GM12865 (cell line): ENCODE measurements around the gene AHSG.

Source experiments
- DNase-seq: peaks from one replicate; pipeline ENCODE4 v3.0.0; 2010; ENCODE audit warnings: low read depth
- H3K4me3 ChIP-seq: 2 replicates; pipeline ENCODE4 v1.5.1; 2011; ENCODE audit warnings: mild to moderate bottlenecking, low read depth, low read length, control low read depth
- CTCF ChIP-seq: IDR thresholded peaks from 2 replicates; pipeline ENCODE4 v1.5.1; 2011; ENCODE audit warnings: low read length, control low read depth, low read depth, inconsistent platforms; ENCODE audit not compliant: insufficient read depth; ENCODE audit errors: missing control alignments

AHSG gene

DNA sequence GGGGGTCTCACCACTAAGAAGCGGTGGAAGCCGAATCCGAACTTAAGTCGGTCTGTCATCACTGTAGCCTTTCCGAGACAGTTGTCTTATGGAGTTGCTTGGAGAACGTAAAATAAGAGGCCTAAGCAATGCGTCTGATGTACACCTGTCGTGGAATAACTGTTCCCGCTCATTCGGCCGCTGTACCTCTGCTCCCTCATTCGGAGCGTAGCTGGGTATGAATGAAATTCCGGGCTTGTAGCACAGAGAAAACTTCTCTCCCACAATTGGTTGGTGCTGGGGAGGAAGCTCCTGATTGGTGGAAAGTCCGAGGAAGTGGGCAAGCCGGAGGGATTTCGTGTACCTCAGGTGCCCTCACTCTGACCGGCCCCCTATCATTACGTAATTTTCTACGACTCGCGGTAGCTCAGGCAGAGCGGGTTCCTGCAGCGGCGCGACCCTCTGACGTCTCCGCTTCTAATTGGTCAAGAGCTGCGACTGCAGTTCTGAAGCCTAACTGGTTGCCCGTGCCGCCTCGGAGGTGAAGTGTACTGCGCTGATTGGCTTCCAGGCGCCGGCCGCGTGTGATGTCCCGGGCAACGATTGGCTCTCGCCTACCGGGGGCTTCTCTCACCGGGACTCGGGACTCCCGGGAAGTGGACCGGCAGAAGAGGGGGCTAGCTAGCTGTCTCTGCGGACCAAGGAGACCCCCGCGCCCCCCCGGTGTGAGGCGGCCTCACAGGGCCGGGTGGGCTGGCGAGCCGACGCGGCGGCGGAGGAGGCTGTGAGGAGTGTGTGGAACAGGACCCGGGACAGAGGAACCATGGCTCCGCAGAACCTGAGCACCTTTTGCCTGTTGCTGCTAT is 42.5 kb upstream of the AHSG start, which contains the start of gene DNAJB11:
TSS of gene DNAJB11 (plus strand) at position 625 of the 845 bp plus-strand sequence. CDS start at position 803, 178 bp downstream.
- DNase-seq = peak; percentile 100
- TF ChIP-seq CTCF = no peak
- peak within 1 kb of the TSS; percentile 99 for H3K4me3 ChIP-seq

- no peak for TF ChIP-seq CTCF
- H3K4me3 ChIP-seq = peak overlapping the region; percentile 95
- peak; percentile 6 for DNase-seq
Observed at GRCh38 chr3:186570941-186571643, 41.8 kb upstream of the AHSG start.

DNA sequence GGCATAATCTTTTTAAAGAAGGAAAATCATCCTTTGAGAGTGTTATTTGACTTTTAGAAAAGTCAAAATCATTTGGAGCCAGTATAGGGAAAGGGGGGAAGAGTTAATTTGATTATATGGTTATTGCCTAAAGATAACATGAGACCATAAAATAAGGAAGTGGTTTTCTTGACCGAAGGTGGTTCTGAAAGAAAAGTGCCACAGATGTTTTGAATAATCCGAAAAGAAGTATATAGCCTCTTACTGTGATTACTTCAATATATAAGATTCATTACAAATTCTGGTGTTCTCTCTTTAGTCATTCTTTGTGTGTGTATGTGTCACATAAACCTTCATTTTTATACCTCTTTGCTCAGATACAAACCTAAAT is 41.2 kb upstream of the AHSG start:
- TF ChIP-seq CTCF = no peak
- DNase-seq = no peak
- peak overlapping the region; percentile 95 for H3K4me3 ChIP-seq

DNA sequence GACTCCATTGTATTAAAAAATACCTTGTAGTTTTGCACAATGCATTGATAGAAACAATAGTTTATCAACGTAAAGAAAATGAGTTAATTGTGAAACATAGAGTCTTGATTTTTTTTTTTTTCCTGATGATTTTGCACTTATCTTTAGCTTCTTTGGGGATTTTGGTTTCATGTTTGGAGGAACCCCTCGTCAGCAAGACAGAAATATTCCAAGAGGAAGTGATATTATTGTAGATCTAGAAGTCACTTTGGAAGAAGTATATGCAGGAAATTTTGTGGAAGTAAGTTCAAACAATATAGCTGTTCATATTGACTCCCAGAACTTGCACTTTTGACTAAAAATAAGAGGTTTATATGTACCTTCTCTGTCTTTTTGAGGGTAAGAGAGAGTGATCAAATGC is 35.3 kb upstream of the AHSG start:
- H3K4me3 ChIP-seq = no peak overlapping the region
- no peak for DNase-seq
- no peak for TF ChIP-seq CTCF

GRCh38 chr3:186580785-186581184 is 32.1 kb upstream of the AHSG start:
- DNase-seq = no peak
- H3K4me3 ChIP-seq = no peak overlapping the region
- TF ChIP-seq CTCF = no peak

GRCh38 chr3:186582541-186582940 is 30.3 kb upstream of the AHSG start:
- no peak for TF ChIP-seq CTCF
- H3K4me3 ChIP-seq = no peak overlapping the region
- no peak for DNase-seq
